Astrocyte of the cerebellum (primary cell): ENCODE results near the gene ZNF668.

Source experiments
- DNase-seq: peaks from one replicate; pipeline ENCODE4 v3.0.0-alpha.2; 2011; ENCODE audit warnings: low read depth
- H3K4me3 ChIP-seq: 2 replicates; pipeline ENCODE4 v1.5.1; 2011; ENCODE audit warnings: mild to moderate bottlenecking, low read depth, low read length, moderate library complexity
- in situ Hi-C: cut with HindIII; loops from 2 replicates; pipeline ENCODE4 v1.10.0; 2017; ENCODE audit warnings: low sequenced_read_pairs
- TF ChIP-seq, protein P1 (sequence below): IDR thresholded peaks from 2 replicates; pipeline ENCODE4 v1.5.1; 2012; ENCODE audit warnings: low read length, low read depth, moderate library complexity, mild to moderate bottlenecking; ENCODE audit errors: missing control alignments

The ZNF668 gene

GRCh38 chr16:31113121-31114120 is 39.4 kb upstream of the ZNF668 start:
- no peak for DNase-seq

DNA sequence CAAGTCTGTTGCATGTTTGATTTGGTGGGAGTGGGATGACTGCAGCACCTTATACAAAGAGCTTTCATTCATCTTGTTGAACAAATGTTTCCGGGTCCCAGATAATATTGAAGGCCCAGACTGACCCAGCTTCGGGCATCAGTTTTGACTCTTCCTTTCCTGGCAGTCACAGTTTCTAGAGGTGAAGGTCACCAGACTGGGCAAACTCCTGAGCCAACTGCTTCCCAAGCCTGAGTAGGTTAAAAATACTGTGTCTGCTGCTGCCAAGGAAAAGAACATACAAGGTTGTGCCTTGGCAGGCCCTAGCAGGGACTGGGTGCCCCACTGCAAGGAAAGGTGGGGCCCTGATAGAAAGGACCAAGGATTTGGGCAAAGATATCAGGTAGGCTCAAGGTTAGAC is 38.7 kb upstream of the ZNF668 start:
- TF ChIP-seq, protein P1, sequence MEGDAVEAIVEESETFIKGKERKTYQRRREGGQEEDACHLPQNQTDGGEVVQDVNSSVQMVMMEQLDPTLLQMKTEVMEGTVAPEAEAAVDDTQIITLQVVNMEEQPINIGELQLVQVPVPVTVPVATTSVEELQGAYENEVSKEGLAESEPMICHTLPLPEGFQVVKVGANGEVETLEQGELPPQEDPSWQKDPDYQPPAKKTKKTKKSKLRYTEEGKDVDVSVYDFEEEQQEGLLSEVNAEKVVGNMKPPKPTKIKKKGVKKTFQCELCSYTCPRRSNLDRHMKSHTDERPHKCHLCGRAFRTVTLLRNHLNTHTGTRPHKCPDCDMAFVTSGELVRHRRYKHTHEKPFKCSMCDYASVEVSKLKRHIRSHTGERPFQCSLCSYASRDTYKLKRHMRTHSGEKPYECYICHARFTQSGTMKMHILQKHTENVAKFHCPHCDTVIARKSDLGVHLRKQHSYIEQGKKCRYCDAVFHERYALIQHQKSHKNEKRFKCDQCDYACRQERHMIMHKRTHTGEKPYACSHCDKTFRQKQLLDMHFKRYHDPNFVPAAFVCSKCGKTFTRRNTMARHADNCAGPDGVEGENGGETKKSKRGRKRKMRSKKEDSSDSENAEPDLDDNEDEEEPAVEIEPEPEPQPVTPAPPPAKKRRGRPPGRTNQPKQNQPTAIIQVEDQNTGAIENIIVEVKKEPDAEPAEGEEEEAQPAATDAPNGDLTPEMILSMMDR: no peak
- in situ Hi-C loops: no loop called here
- no peak overlapping the region for H3K4me3 ChIP-seq
- DNase-seq: no peak

More at GRCh38 chr16:31113121-31114120, 39.4 kb upstream of the ZNF668 start:
- TF ChIP-seq, protein P1: no peak
- in situ Hi-C loops: no loop called here
- H3K4me3 ChIP-seq: no peak overlapping the region

- in situ Hi-C loops: no loop called here
- H3K4me3 ChIP-seq: no peak overlapping the region
- TF ChIP-seq, protein P1: no peak
- DNase-seq: no peak
These were observed 37.9 kb upstream of the ZNF668 start for GRCh38 chr16:31111881-31112466.

GRCh38 chr16:31110106-31111034 is 36.3 kb upstream of the ZNF668 start:
- in situ Hi-C loops: no loop called here
- DNase-seq: no peak
- H3K4me3 ChIP-seq: no peak overlapping the region
- TF ChIP-seq, protein P1: no peak

DNA sequence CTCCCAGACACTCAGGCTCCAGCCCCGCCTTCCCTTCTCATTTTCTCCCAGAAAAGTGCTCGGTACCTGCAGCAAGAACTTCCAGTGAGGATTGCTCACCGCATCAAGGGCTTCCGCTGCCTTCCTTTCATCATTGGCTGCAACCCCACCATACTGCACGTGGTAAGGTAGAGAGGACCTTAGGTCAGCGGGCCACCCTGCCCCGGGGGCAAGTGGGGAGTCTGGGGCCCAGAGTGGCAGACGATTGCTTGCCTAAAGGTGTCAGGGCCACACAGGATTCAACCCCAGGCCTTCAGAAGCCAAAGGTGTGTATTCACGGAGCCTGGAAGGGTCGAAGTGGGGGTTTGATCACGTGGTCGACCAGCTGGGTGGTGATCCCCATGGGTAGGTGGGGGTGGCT is 35.6 kb upstream of the ZNF668 start:
- in situ Hi-C loops: no loop called here
- DNase-seq: no peak
- H3K4me3 ChIP-seq: no peak overlapping the region
- TF ChIP-seq, protein P1: no peak
